Stimulated activated CD4-positive, alpha-beta T cell treated with anti-CD3 and anti-CD28 coated beads, TNF-alpha, amount 100 ng/mL, for 1 hour (primary cell): Measurements from ENCODE around the gene TLCD3A.
"Not testable (repeated sequence)": the region's sequence is repeated elsewhere in the genome, so short reads cannot be mapped to it uniquely, and the experiment has no call there.

ENCODE experiments used
- DNase-seq, 3 donors: peaks; one replicate each; pipeline ENCODE4 v3.0.0-alpha.2; 2020; ENCODE audit warnings: low read depth in 3 of 3, low spot score in 1 of 3

Gene TLCD3A

GRCh38 chr17:784143-784542 lies 51.7 kb downstream of the TLCD3A start:
- no peak for DNase-seq

DNA sequence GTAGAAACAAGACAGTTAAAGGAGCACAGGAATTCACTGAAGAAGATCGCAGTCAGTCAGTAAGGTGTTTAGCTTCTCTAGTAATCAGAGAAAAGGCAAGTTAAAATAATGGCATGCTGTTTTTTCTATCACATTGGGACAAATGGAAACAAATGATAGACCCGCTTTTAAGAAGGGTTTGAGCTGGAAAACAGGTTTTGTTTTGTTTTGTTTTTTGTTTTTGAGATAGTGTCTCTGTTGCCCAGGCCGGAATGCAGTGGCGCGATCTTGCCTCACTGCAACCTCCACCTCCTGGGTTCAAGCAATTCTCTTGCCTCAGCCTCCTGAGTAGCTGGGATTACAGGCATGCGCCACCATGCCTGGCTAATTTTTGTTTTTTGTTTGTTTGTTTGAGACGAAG lies 53.5 kb downstream of the TLCD3A start:
- not testable (repeated sequence) for DNase-seq

GRCh38 chr17:787641-788221 lies 55.3 kb downstream of the TLCD3A start:
- no peak for DNase-seq

DNA sequence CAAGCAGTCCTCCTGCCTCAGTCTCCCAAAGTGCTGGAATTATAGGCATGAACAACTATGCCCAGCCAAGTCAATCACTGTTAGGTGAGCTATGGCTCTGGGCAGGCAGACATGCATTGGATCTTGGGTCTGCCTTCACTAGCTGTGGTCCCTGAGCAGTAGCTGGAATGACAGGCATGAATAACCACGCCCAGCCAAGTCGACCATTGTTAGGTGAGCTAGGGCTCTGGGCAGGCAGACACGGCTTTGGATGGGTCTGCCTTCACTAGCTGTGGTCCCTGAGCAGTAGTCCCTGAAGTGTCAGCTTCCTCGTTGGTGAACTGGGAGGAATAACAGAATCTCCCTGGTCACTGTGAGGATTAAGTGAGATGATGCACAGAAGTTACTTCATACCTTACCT lies 56.2 kb downstream of the TLCD3A start:
- no peak for DNase-seq

DNA sequence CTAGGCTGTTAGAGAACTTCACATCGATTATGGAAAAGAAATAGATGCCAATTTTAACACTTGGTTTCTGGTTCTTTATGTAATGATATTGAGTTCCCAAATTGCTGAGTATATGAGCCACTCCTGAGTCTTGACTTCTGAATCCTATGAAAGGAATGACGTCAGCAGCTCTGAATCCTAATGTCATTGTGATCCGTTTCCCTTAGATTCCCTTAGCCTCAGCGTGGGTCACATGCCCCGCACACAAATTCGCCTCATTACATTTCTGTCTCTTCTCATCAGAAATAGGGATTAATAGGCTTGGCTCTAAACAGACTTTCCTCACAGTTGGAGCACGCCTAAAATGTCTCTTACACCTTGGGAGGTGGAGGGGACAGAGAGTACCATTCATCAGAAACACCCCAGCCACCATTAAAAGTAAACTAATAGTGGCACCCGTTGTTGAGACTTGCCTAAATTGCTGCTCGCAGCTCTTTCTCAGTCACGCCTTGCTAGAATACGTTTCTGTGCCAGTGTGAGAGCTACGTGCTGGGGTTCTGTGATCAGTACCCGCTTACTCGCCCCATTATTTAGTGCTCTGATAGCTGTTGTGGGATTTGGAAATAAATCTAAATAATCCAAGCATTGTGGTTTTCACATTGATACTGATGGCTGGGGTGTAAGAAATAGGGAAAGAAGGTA lies 56.9 kb downstream of the TLCD3A start:
- DNase-seq, result no peak

DNA sequence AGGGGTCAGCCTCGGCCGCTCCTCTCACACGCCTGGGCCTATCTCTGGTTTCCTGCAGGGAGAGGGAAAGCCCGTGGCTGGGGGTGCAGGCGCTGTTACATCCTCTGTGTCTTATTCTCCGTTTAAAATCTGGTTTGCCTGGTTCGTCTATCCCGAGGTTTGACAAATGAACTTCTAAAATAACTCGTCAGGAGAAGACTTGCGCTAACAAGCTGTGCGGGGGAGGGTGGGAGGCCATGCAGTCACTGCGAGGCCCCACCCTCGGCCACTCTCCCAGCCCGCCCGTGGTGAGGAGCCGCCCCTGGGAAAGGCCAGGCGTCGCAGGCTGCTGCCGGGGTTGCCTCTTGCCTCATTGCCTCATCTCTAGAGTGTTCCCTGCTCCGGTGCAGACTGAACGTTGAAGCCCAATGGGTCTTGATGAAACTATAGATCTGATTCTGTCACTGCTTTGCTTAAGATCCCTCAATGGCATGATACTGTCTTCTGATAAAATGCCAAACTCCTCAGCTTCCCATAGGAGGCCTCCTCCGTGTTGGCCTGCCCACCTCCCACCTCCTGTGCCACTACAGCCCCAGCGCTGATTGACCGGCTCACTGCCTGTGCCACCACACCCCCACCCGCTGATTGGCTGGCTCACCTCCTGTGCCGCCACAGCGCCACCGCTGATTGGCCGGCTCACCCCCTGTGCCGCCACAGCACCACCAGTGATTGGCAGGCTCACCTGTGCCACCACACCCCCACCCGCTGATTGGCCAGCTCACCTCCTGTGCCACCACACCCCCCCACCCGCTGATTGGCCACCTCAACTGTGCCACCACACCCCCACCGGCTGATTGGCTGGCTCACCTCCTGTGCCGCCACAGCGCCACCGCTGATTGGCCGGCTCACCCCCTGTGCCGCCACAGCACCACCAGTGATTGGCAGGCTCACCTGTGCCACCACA lies 57.8 kb downstream of the TLCD3A start:
- DNase-seq, result not testable (repeated sequence)

GRCh38 chr17:790874-791247 lies 58.5 kb downstream of the TLCD3A start:
- not testable (repeated sequence) for DNase-seq

DNA sequence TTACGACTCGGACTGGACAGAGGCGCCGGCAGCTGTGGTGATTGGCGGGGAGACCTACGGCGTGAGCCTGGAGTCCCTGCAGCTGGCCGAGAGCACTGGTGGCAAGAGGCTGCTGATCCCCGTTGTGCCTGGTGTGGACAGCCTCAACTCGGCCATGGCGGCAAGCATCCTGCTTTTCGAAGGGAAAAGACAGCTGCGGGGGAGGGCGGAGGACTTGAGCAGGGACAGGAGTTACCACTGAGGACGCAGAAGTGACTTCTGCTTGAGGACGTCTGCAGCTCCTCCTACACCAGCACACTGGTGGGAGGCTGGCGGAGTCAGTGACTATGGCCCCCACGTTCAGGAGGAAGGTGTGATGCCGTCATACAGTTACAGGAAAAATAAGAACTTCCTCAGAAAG lies 59.4 kb downstream of the TLCD3A start:
- no peak for DNase-seq

DNA sequence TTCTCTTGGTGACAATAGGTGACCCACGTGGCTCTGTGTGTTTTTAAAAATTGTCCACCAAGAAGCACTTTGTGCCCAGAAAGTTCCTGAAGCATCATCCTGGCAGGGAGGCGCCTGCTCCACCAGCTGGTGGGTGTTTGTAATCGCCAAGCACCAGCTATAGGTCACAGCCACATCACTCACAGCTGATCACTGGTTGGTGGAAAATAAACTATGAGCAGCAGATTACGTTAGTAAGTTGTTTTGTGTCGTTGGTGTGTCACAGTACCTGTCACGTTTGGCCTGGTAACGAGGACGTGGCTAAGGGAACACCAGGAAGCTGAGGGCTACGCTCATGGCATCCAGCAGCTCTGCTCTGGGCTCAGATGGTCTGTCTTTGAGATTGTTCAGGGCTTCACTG lies 59.9 kb downstream of the TLCD3A start:
- no peak for DNase-seq
